Activated T-cell treated with anti-CD3 and anti-CD28 coated beads for 1 hour (primary cell): Measurements from ENCODE around the gene ITGB3.
A peak's percentile ranks its signal among the peaks of the same experiment; 100 is the strongest.

Experiments used
- DNase-seq: peaks from one replicate; pipeline ENCODE4 v3.0.0-alpha.2; 2020; ENCODE audit warnings: low read depth

ITGB3 gene

GRCh38 chr17:47299239-47299910 lies 45.7 kb downstream of the ITGB3 start:
- DNase-seq = no peak

- DNase-seq = no peak
These were observed 47.1 kb downstream of the ITGB3 start for GRCh38 chr17:47300718-47301117.

GRCh38 chr17:47301161-47301560 lies 47.5 kb downstream of the ITGB3 start:
- no peak for DNase-seq

- DNase-seq = no peak
These were observed 48.2 kb downstream of the ITGB3 start for GRCh38 chr17:47301831-47302230.

GRCh38 chr17:47304186-47304585 lies 50.6 kb downstream of the ITGB3 start:
- no peak for DNase-seq

GRCh38 chr17:47305302-47305923 lies 51.8 kb downstream of the ITGB3 start:
- no peak for DNase-seq

GRCh38 chr17:47310186-47310733 lies 56.6 kb downstream of the ITGB3 start:
- no peak for DNase-seq

GRCh38 chr17:47311420-47311819 lies 57.8 kb downstream of the ITGB3 start:
- DNase-seq = no peak

- no peak for DNase-seq
These were observed 62.0 kb downstream of the ITGB3 start for GRCh38 chr17:47315451-47316266.

- no peak for DNase-seq
These were observed 62.7 kb downstream of the ITGB3 start for GRCh38 chr17:47316311-47316710.

GRCh38 chr17:47317119-47317518 lies 63.5 kb downstream of the ITGB3 start:
- no peak for DNase-seq

GRCh38 chr17:47318197-47318918 lies 64.7 kb downstream of the ITGB3 start:
- no peak for DNase-seq

- no peak for DNase-seq
These were observed 67.4 kb downstream of the ITGB3 start for GRCh38 chr17:47320879-47321502.

- DNase-seq = peak; percentile 68
These were observed 70.0 kb downstream of the ITGB3 start, which contains the start of gene EFCAB13 for GRCh38 chr17:47323382-47324223. Gene EFCAB13, plus strand, starts transcription at chr17:47323955. Its CDS starts 4,399 bp downstream, at chr17:47328354.

- peak; percentile 27 for DNase-seq
These were observed 70.8 kb downstream of the ITGB3 start for GRCh38 chr17:47324224-47325020.

GRCh38 chr17:47325176-47325575 lies 71.5 kb downstream of the ITGB3 start:
- DNase-seq = no peak

- DNase-seq = no peak
These were observed 76.9 kb downstream of the ITGB3 start for GRCh38 chr17:47330548-47330947.

- DNase-seq = no peak
These were observed 78.7 kb downstream of the ITGB3 start for GRCh38 chr17:47332287-47332686.

- DNase-seq = no peak
These were observed 81.7 kb downstream of the ITGB3 start for GRCh38 chr17:47335101-47335936.
